GM21717 (cell line): ENCODE measurements around the gene ZNF474.
A peak's percentile ranks its signal among the peaks of the same experiment; 100 is the strongest.

ENCODE experiments used
- ATAC-seq: cut with Tn5 transposase; IDR thresholded peaks from one replicate; pipeline ENCODE4 v1.9.1; 2021; ENCODE audit warnings: mild to moderate bottlenecking, moderate library complexity; ENCODE audit not compliant: unreplicated experiment

Gene ZNF474

DNA sequence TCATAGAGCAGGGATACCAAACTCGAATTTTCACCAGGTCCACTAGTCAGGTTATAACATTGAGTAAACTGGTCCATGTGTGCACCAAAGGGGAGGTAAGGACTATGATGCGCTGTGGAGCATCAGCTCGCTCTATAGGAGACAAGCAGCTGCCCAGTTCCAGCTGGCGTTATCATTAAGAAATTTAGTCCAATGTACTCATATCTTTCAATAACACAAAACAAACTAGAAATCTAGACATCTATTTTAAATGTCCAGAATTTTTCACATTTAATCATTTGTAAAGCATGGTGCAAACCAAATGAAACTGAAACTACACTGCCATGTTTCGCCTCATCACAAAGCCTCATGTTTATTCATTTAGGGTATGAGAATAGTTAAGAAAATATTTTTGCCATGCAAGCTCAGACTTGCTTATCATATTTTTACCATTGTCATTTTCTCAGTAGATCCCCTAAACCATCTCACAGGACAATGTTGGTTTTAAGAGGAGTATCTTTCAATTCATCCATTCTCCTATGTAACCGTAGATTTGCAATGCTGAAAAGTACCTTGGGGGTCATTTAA is 50.9 kb downstream of the ZNF474 start:
- peak; percentile 64 for ATAC-seq

- no peak for ATAC-seq
These were observed 51.7 kb downstream of the ZNF474 start for GRCh38 chr5:122180863-122181548.

DNA sequence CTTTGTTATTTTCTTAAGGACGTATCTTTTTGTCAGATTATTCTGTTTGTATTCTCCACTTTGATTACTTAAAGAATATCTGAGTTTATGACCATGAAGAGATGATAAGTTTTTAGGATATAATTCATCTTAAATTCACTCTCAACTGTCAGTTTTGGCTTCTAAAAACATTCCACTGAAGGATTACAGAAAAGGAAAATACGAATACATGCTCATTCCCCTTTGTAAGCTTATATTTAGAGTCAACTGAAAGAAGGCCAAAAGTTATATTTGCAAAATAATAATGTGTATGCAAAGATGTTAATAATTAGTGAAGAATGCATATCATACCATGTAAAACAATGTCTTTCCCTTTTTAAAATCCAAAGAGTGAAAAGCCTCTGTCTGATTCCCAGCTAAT is 52.5 kb downstream of the ZNF474 start:
- no peak for ATAC-seq

- ATAC-seq: no peak
These were observed 53.2 kb downstream of the ZNF474 start for GRCh38 chr5:122182491-122182921.

DNA sequence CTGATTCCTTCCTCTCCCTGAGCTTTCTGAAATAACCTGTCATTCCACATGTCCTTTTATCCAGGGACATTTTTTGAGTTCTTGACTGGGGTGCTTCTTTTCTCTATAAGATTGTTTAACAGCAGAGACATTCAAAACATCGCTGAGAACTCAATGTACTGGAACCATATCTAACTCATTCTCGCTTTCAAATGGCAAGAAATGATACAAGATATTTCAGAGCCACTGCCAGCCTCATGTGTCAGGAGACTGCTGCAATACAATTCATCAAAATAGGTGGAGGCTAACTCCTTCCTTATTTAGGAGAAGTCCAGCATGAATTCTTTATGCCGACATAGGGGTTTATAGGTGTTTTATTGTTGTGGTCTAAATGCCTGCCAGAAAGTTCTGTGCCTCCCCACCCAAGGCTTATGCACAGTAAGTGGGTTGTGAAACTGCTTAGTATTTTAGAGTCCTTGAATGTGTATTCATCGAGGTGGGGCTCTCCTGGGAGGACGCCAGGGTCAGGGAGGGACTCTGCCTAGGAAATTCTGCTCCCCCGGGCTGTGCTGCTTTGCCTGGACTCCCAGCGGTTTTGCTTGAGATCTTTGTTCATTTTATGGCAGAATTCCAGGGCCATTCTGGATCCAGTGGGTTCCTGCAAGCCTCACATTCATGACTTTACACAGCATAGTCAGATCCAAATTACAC is 53.9 kb downstream of the ZNF474 start:
- ATAC-seq: no peak

DNA sequence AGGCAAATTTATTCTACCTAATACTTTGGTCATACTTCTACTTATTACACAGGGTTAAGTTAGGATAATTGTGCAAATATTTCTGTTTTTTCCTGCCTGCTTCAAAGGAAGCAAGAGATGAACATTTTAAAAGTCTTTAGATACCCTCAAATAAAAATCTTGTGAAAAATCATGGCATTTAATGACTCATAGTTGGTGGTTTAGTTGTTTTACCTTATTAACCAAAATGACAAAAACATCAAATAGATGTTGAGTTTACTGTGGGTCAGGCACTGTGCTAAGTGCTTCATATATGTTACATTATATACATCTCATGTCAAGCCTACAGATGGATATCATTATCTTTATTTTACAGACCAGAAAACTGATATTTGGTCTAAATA is 54.4 kb downstream of the ZNF474 start:
- no peak for ATAC-seq

- no peak for ATAC-seq
These were observed 55.4 kb downstream of the ZNF474 start for GRCh38 chr5:122184676-122185255.

DNA sequence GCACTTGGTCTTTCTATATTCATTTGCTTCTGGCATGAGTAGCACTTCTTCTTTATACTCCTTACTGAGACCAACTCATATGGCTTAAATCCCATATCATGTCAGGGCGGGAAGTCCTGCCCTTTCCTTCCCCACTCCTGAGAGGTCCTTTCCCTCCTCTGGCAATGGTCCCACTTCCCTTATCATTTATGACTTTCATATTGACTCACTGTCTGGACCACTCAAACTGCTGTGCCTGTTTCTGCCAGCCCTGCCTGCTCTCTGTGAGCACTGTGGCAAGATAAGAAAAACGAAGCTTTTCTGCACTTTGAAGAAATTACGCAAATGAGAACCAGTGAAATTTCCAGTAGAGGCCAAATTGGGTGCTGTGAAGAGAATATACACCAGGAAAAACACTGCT is 58.1 kb downstream of the ZNF474 start:
- ATAC-seq: no peak

DNA sequence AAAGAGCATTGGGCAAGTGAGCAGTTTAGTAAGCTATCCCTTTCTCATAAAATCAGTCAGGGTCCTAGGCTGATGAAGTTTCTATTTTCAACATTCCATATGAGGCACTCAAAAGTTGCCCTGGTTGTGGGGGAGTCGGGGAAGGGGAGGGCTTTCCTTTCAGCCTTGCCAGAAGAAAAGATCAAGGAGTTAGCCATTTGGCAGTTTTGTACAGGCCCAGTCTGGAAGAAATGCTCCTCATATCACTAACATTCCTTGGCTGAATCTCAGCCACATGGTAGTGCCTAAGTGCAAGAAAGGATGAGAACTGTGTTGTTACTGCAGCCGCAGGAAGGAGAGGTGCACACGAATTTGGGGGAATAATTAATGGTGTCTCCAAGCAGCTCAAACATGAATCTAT is 60.8 kb downstream of the ZNF474 start:
- ATAC-seq: no peak

- peak; percentile 79 for ATAC-seq
These were observed 63.5 kb downstream of the ZNF474 start for GRCh38 chr5:122192497-122193496.

DNA sequence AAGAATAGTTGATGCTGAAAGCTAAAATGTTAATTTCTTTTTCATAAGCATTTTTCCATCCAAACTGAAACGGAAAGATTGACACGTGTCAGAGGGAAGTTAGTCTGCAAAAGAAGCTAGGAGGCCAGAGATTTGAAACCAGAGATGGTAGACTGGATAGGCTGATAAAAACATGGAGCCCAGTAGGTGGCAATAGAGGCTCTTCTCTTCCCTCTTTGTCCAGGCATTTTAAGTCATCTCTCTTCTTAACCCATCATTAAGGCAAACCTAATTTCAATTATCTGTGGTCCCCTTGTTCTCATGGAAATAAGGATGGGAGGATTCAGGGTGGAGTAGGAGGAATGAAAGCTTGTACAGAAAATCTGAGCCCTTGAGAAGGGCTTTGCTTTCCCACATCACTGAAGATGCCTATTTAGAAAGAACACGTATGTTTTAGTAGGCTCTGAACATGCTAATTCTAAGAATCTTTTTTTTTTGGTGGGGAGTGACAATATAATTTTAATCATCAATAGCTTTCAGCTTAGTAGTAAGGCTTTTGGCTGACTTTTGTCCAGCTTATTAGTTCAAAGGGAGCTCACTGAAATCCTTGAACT is 66.6 kb downstream of the ZNF474 start:
- no peak for ATAC-seq

GRCh38 chr5:122199146-122199545 is 69.8 kb downstream of the ZNF474 start:
- no peak for ATAC-seq

DNA sequence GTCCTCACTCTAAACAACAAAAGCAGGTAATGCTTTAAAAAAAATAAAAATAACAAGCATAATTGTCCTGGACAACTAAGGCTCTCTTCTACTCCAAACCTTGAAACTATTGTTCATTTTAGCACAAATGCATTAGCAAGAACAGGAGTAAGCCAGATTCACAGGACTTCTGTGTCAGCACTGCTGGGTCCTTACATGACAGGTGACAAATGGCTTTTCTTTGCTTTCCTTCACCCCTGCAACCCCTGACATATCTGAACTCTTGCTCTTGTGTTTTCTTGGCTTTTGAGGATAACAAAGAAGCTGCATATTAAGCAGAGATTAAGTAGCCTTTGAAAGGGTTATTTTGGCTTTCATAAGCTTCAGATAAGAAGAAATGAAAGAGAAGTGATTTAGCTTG is 71.1 kb downstream of the ZNF474 start:
- ATAC-seq: no peak

DNA sequence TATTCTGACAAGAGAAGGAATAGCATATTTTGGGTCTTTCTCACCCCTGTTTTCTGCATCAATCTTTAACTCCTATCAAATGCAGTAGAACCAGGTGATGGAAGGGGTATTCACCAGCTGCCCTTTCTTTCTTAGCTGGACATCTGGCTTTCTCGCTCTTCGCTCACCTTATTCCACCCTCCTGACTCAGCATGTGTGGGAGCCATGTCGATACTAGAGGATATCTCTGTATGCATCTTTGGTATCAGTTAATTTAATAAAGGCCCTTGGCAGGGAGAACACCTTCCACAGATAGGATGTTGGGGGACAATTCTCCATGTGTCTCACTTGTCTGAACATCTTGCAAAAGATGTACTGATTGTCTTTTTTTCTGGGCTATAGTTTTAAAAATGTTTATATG is 71.5 kb downstream of the ZNF474 start:
- no peak for ATAC-seq

- ATAC-seq: no peak
These were observed 72.0 kb downstream of the ZNF474 start for GRCh38 chr5:122201365-122201764.

DNA sequence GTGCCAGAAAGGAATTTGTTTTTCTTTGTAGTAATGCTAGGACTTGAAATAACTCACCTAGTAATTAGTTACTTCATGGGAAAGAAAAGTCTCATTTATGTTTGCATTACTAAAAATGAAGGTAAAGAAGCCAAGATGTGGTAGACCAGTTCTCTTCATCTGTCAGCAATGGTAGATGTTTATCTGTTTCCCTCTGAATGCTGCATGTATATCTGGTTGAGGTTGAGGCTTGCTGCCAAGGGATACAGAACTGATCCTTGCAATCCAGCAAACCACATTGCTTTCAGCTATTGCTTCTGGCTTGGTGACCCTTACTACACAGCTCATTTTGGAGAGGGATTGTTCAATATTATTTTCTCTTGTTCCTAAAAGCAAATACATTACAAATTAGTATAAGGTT is 73.6 kb downstream of the ZNF474 start:
- ATAC-seq: no peak
